WTC11 (cell line): ENCODE results near the gene PLEKHM1.
"Not testable (repeated sequence)": the region's sequence is repeated elsewhere in the genome, so short reads cannot be mapped to it uniquely, and the experiment has no call there.

Experiments used
- ATF1 ChIP-seq: sonication (generic); formaldehyde crosslinking; IDR thresholded peaks from 2 replicates; pipeline ENCODE4 v1.8.1; 2023; ENCODE audit warnings: mild to moderate bottlenecking, moderate library complexity, missing genetic modification reagents
- ATF6 ChIP-seq: sonication (generic); formaldehyde crosslinking; IDR thresholded peaks from 2 replicates; pipeline ENCODE4 v1.8.1; 2023; ENCODE audit warnings: mild to moderate bottlenecking, missing genetic modification reagents
- CTCF ChIP-seq: fragments of 200-600 bp; IDR thresholded peaks from 2 replicates; pipeline ENCODE4 v1.8.0; 2022; ENCODE audit warnings: antibody characterized with exemption

- not testable (repeated sequence) for TF ChIP-seq ATF1 (CRISPR knock-in tag); ATF6 (CRISPR knock-in tag); CTCF
Observed at GRCh38 chr17:45447650-45448049, 42.9 kb downstream of the PLEKHM1 start.
